Liver (tissue), 9 donors: Measurements from ENCODE around the gene ZNF148. TPM values are rescaled to one million over a fixed set of nuclear protein-coding genes. Genes with fewer than 3 reads are reported as not detected.

Source experiments
- DNase-seq: peaks from one replicate; pipeline ENCODE4 v3.0.0-alpha.2; 2017; ENCODE audit warnings: low spot score
- H3K27ac ChIP-seq, 2 donors: one replicate each; pipeline ENCODE4 v1.7.0; 2013; ENCODE audit warnings: inconsistent platforms in 2 of 2, low read length in 2 of 2, control low read depth in 1 of 2, low read depth in 1 of 2, mild to moderate bottlenecking in 1 of 2
- H3K27me3 ChIP-seq, 4 donors: one replicate each; pipeline versions ENCODE4 v1.6.1 to v1.7.0; 2013; ENCODE audit warnings: low read length in 3 of 4, inconsistent platforms in 1 of 4, mild to moderate bottlenecking in 1 of 4, moderate library complexity in 1 of 4; ENCODE audit not compliant: control insufficient read depth in 4 of 4, insufficient read depth in 4 of 4
- H3K36me3 ChIP-seq, 4 donors: one replicate each; pipeline versions ENCODE4 v1.6.1 to v1.7.0; 2013; ENCODE audit warnings: low read length in 3 of 4, mild to moderate bottlenecking in 3 of 4, low read depth in 1 of 4, moderate library complexity in 1 of 4; ENCODE audit not compliant: control insufficient read depth in 4 of 4, insufficient read depth in 3 of 4
- H3K4me1 ChIP-seq, 4 donors: one replicate each; pipeline versions ENCODE4 v1.6.1 to v1.7.0; 2013; ENCODE audit warnings: low read length in 3 of 4, mild to moderate bottlenecking in 3 of 4, moderate library complexity in 1 of 4; ENCODE audit not compliant: control insufficient read depth in 4 of 4, insufficient read depth in 4 of 4
- H3K4me3 ChIP-seq, 3 donors: one replicate each; pipeline versions ENCODE4 v1.6.1 to v1.7.0; 2013; ENCODE audit warnings: low read length in 3 of 3, control low read depth in 1 of 3, low read depth in 1 of 3, mild to moderate bottlenecking in 1 of 3
- H3K9ac ChIP-seq, 2 donors: one replicate each; pipeline ENCODE4 v1.7.0; 2013; ENCODE audit warnings: low read length in 2 of 2, mild to moderate bottlenecking in 2 of 2, moderate library complexity in 2 of 2, control low read depth in 1 of 2, low read depth in 1 of 2
- H3K9me3 ChIP-seq, 4 donors: one replicate each; pipeline versions ENCODE4 v1.6.1 to v1.7.0; 2013; ENCODE audit warnings: low read length in 3 of 4; ENCODE audit not compliant: control insufficient read depth in 4 of 4
- EGR1 ChIP-seq, 2 donors: IDR thresholded peaks; 2 replicates each; pipeline ENCODE4 v1.6.1; 2016 to 2018; ENCODE audit warnings: antibody characterized with exemption in 2 of 2, low read depth in 2 of 2
- FOXA1 ChIP-seq: IDR thresholded peaks from 2 replicates; pipeline ENCODE4 v1.6.1; 2016; ENCODE audit warnings: antibody characterized with exemption
- FOXA2 ChIP-seq: IDR thresholded peaks from 2 replicates; pipeline ENCODE4 v1.6.1; 2016; ENCODE audit warnings: antibody characterized with exemption
- GABPA ChIP-seq, 2 donors: IDR thresholded peaks in 1 of 2; conservative IDR thresholded peaks in 1 of 2; 2 replicates each; pipeline ENCODE4 v1.6.1; 2016; ENCODE audit warnings: antibody characterized with exemption in 2 of 2, mild to moderate bottlenecking in 1 of 2, moderate library complexity in 1 of 2
- HNF4A ChIP-seq, 2 donors: conservative IDR thresholded peaks; 2 replicates each; pipeline ENCODE4 v1.6.1; 2016; ENCODE audit warnings: antibody characterized with exemption in 2 of 2, mild to moderate bottlenecking in 2 of 2
- HNF4G ChIP-seq: IDR thresholded peaks from 2 replicates; pipeline ENCODE4 v1.6.1; 2016; ENCODE audit warnings: antibody characterized with exemption
- JUND ChIP-seq, 2 donors: IDR thresholded peaks; 2 replicates each; pipeline ENCODE4 v1.6.1; 2016; ENCODE audit warnings: antibody characterized with exemption in 2 of 2
- NR2F2 ChIP-seq: IDR thresholded peaks from 2 replicates; pipeline ENCODE4 v1.6.1; 2016; ENCODE audit warnings: antibody characterized with exemption
- RAD21 ChIP-seq, 2 donors: IDR thresholded peaks; 2 replicates each; pipeline ENCODE4 v1.6.1; 2016; ENCODE audit warnings: antibody characterized with exemption in 2 of 2, mild to moderate bottlenecking in 2 of 2
- RXRA ChIP-seq, 2 donors: IDR thresholded peaks; 2 replicates each; pipeline ENCODE4 v1.6.1; 2017 to 2018; ENCODE audit warnings: antibody characterized with exemption in 2 of 2, mild to moderate bottlenecking in 1 of 2
- SP1 ChIP-seq: IDR thresholded peaks from 2 replicates; pipeline ENCODE4 v1.6.1; 2018; ENCODE audit warnings: antibody characterized with exemption, mild to moderate bottlenecking
- TAF1 ChIP-seq: conservative IDR thresholded peaks from 2 replicates; pipeline ENCODE4 v1.6.1; 2016; ENCODE audit warnings: antibody characterized with exemption, mild to moderate bottlenecking
- YY1 ChIP-seq: IDR thresholded peaks from 2 replicates; pipeline ENCODE4 v1.6.1; 2016; ENCODE audit warnings: antibody characterized with exemption, mild to moderate bottlenecking
- WGBS: extraction: QIAGEN DNeasy Blood & Tissue Kit; methylation state at CpG from one replicate; pipeline ENCODE4 v1.1.7; 2013; 5-methylcytosine and 5-hydroxymethylcytosine counted together
- polyA plus RNA-seq, 2 donors: library from polyadenylated mRNA; stranded (reverse) in 1 of 2; unstranded in 1 of 2; fragments of 200-250 nt in 1 of 2; fragments of >200 nt in 1 of 2; fragmentation: Nextera tagmentation in 1 of 2; extraction: Ambion mirVana in 1 of 2; gene quantifications; one replicate each; pipeline versions ENCODE4 v1.2.1 to v1.2.3, GENCODE V29; 2013 to 2015
- total RNA-seq, 2 donors: library from RNA; depleted of rRNA; stranded (reverse); fragments of >200 nt; gene quantifications; one replicate each; pipeline ENCODE4 v1.2.3, GENCODE V29; 2014
- TF ChIP-seq, protein P1 (sequence below): IDR thresholded peaks from 2 replicates; pipeline ENCODE4 v1.6.1; 2016; ENCODE audit warnings: antibody characterized with exemption, mild to moderate bottlenecking
- TF ChIP-seq, protein P2 (sequence below): IDR thresholded peaks from 2 replicates; pipeline ENCODE4 v1.6.1; 2016; ENCODE audit warnings: antibody characterized with exemption
- TF ChIP-seq, protein P3 (sequence below): fragments of 150-350 bp; IDR thresholded peaks from 2 replicates; pipeline ENCODE4 v1.5.1; 2017; ENCODE audit warnings: improper control_type of control experiment, low read depth, low read length; ENCODE audit not compliant: missing input control
- TF ChIP-seq, protein P4 (sequence below): IDR thresholded peaks from 2 replicates; pipeline ENCODE4 v1.6.1; 2016; ENCODE audit warnings: antibody characterized with exemption
- donor health status: healthy.
- donor health status: healthy.
- donor health status: healthy.
- donor health status: healthy.
- donor health status: healthy.

The ZNF148 gene
- total and polyA plus RNA-seq, 4 donors, result 4.0 to 20.3 (median 17.1) TPM

DNA sequence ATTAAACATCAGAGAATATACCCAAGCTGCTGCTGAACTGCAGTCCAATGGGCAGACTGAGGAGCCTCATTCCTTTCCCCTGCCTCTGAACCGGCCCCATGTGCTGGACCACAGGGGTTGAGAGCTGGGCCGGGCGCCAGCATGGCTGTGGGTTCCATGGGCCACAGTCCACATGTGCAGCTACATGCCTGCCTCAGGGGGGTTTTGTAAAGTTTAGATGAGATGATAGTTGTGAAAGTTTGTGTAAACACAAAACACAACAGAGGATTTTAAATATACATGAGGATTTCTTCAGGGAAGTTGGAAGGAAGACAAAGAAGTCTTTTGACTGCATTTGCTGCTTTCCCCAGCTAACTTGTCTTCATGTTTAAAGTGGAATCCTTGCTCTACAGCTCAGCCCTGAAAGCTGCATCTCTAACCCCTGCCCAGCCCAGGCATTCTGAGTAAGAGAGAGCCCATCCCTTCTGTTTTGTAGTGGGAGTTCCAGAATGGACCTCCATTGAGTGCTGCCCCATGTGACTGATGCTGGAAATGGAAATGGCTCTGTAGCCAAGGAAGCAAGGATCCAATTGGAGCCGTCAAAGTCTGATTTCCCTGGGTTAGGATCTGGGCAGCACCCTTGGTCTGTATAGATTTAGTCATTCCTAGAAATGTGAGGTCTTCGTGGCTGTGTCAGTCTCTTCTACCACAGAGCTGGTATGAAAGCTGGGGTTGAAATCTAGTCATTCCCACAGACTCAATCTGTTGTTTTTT lies 180.1 kb downstream of the ZNF148 start (continued):
- TF ChIP-seq, protein P1, sequence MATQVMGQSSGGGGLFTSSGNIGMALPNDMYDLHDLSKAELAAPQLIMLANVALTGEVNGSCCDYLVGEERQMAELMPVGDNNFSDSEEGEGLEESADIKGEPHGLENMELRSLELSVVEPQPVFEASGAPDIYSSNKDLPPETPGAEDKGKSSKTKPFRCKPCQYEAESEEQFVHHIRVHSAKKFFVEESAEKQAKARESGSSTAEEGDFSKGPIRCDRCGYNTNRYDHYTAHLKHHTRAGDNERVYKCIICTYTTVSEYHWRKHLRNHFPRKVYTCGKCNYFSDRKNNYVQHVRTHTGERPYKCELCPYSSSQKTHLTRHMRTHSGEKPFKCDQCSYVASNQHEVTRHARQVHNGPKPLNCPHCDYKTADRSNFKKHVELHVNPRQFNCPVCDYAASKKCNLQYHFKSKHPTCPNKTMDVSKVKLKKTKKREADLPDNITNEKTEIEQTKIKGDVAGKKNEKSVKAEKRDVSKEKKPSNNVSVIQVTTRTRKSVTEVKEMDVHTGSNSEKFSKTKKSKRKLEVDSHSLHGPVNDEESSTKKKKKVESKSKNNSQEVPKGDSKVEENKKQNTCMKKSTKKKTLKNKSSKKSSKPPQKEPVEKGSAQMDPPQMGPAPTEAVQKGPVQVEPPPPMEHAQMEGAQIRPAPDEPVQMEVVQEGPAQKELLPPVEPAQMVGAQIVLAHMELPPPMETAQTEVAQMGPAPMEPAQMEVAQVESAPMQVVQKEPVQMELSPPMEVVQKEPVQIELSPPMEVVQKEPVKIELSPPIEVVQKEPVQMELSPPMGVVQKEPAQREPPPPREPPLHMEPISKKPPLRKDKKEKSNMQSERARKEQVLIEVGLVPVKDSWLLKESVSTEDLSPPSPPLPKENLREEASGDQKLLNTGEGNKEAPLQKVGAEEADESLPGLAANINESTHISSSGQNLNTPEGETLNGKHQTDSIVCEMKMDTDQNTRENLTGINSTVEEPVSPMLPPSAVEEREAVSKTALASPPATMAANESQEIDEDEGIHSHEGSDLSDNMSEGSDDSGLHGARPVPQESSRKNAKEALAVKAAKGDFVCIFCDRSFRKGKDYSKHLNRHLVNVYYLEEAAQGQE, result no peak
- TF ChIP-seq GABPA (IDR thresholded peaks at IDR 0.05 in 1 of 2, conservative IDR thresholded peaks at IDR 0.05 in 1 of 2) (no peak), SP1 (no peak), TAF1 (no peak), HNF4G (no peak), FOXA2 (no peak)
- TF ChIP-seq, protein P2, sequence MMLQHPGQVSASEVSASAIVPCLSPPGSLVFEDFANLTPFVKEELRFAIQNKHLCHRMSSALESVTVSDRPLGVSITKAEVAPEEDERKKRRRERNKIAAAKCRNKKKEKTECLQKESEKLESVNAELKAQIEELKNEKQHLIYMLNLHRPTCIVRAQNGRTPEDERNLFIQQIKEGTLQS, result no peak

DNA sequence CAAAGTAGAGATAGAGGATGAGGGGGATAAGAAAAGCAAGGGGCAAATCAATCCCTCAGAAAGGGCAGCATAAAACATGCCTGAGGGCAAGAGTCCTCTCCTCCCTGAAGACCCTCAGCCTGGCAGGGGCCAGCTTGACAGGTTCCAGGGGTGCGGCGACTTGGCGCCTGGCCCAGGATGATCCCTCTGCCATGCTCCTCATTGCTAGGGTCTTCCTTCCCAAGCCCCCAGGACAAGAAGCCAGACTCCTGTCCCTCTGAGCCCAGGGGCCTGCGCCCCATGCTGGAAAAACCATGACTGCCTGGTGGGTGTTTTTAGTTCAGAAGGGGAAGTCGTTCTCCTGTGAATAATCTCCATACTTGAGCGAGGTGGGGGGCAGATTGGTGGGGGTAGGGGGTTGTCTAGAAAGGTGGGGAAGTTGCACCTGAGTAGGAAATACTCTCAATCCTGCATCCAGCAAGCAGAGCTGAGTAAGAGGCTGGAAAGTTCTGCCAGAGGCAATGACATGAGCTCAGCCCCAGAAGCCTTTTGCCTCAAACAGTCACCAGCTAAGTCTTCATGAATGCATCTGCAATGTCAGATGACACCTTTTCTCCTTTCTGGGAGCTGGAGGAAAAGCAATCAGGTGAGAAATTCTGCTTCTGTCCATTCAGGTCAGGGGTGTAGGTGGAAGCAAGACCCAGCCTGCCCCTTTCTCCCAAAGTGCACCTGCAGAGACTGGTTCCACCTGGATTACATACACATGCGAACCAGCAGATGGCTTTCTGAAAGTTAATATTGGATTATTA lies 180.9 kb downstream of the ZNF148 start:
- Histone ChIP-seq H3K27me3 (no peaks in the 10 kb centered on the region), H3K9me3 (no peaks in the 10 kb centered on the region), H3K36me3 (peaks cover 0 to under 1% (median 0%) of the 10 kb centered on the region in 4 donors), H3K27ac (no peak overlapping the region), H3K4me3 (no peak overlapping the region), H3K4me1 (no peaks in the 10 kb centered on the region), H3K9ac (no peak overlapping the region)
- DNase-seq, result no peak
- 95% methylated on average over 7 of the region's 7 CpGs for WGBS
- TF ChIP-seq FOXA2 (no peak), YY1 (no peak), GABPA (IDR thresholded peaks at IDR 0.05 in 1 of 2, conservative IDR thresholded peaks at IDR 0.05 in 1 of 2) (no peak), RAD21 (IDR thresholded peaks at IDR 0.05) (peak in 1 of 2 donors; percentile 27)

DNA sequence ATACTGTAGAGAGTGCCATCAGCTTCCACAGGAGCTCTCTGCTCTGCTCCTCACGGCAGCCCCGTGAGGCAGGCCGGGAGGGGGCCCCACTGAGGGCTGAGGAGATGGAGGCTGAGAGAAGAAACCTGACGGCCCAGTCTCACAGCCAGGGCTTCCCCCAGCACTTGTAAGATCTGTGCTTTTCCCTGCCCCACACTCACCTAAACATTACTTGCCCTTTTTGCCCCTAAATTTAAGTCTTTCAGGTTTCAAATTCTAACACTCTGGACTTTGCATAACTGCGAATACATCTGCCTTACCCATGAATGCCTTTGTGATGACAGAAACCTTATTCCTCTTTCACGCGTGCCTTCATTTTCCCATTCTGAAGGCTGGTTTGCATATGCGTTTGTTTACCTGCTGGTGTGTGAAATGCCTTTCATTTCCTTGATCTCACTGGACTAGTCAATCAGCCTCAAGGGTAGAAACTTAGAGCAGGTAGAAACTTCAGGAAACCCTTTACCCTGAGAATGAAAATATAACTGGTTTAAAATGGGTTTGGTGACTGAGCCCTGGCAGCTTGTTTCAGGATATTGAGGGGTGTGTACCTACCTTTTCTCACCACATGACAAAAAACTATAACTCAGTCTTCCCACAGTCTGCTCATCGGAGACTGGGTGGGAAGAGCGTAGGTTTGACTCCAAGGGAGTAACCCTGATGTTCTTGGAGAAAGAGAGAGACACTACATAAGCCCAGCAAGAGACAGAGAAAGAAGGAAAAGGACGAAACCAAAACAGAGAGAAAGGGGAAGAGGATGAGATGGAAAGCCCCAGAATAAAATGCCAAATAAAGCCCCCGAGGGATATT lies 182.7 kb downstream of the ZNF148 start:
- H3K9ac ChIP-seq, result no peak overlapping the region
- no peak overlapping the region for H3K4me3 ChIP-seq
- peaks cover 0 to 3% (median 0%) of the 10 kb centered on the region in 4 donors for H3K36me3 ChIP-seq
- no peaks in the 10 kb centered on the region for H3K27me3 ChIP-seq
- H3K4me1 ChIP-seq, result no peaks in the 10 kb centered on the region
- WGBS, result 88% methylated on average over 12 of the region's 12 CpGs
- DNase-seq, result no peak
- no peaks in the 10 kb centered on the region for H3K9me3 ChIP-seq
- TF ChIP-seq FOXA1, result no peak
- no peak for TF ChIP-seq JUND (IDR thresholded peaks at IDR 0.05)
- TF ChIP-seq, protein P3, sequence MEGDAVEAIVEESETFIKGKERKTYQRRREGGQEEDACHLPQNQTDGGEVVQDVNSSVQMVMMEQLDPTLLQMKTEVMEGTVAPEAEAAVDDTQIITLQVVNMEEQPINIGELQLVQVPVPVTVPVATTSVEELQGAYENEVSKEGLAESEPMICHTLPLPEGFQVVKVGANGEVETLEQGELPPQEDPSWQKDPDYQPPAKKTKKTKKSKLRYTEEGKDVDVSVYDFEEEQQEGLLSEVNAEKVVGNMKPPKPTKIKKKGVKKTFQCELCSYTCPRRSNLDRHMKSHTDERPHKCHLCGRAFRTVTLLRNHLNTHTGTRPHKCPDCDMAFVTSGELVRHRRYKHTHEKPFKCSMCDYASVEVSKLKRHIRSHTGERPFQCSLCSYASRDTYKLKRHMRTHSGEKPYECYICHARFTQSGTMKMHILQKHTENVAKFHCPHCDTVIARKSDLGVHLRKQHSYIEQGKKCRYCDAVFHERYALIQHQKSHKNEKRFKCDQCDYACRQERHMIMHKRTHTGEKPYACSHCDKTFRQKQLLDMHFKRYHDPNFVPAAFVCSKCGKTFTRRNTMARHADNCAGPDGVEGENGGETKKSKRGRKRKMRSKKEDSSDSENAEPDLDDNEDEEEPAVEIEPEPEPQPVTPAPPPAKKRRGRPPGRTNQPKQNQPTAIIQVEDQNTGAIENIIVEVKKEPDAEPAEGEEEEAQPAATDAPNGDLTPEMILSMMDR, result no peak
- TF ChIP-seq HNF4A (conservative IDR thresholded peaks at IDR 0.05), result no peak
- no peak for TF ChIP-seq EGR1 (IDR thresholded peaks at IDR 0.05; ENCODE audit: low read depth in 2 of 2)
- TF ChIP-seq, protein P2, result no peak
- TF ChIP-seq RAD21 (IDR thresholded peaks at IDR 0.05), result no peak
- no peak for TF ChIP-seq FOXA2
- no peak for TF ChIP-seq SP1
- no peak for TF ChIP-seq NR2F2
- TF ChIP-seq, protein P4, sequence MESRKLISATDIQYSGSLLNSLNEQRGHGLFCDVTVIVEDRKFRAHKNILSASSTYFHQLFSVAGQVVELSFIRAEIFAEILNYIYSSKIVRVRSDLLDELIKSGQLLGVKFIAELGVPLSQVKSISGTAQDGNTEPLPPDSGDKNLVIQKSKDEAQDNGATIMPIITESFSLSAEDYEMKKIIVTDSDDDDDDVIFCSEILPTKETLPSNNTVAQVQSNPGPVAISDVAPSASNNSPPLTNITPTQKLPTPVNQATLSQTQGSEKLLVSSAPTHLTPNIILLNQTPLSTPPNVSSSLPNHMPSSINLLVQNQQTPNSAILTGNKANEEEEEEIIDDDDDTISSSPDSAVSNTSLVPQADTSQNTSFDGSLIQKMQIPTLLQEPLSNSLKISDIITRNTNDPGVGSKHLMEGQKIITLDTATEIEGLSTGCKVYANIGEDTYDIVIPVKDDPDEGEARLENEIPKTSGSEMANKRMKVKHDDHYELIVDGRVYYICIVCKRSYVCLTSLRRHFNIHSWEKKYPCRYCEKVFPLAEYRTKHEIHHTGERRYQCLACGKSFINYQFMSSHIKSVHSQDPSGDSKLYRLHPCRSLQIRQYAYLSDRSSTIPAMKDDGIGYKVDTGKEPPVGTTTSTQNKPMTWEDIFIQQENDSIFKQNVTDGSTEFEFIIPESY, result no peak
- TF ChIP-seq RXRA (IDR thresholded peaks at IDR 0.05), result no peak
- no peak overlapping the region for H3K27ac ChIP-seq
